Left lung (tissue), 10 donors: Measurements from ENCODE around the gene CHAF1A. TPM values are rescaled to one million over a fixed set of nuclear protein-coding genes. Genes with fewer than 3 reads are reported as not detected.

Experiments used
- ATAC-seq: fragments of 200-7000 bp; cut with Tn5 transposase; one replicate; pipeline ENCODE4 v1.9.1; 2020; ENCODE audit warnings: moderate library complexity
- DNase-seq, 4 donors: peaks; one replicate each; pipeline ENCODE4 v3.0.0-alpha.2; 2013 to 2020
- H3K27ac ChIP-seq, 2 donors: fragments of 200-600 bp; sonication (generic) in 1 of 2; one replicate each; pipeline versions ENCODE4 v1.5.0 to v1.8.0; 2020 to 2021
- H3K27me3 ChIP-seq, 2 donors: fragments of 200-600 bp; sonication (generic) in 1 of 2; one replicate each; pipeline versions ENCODE4 v1.5.0 to v1.8.0; 2020 to 2021
- H3K36me3 ChIP-seq, 2 donors: fragments of 200-600 bp; sonication (generic) in 1 of 2; one replicate each; pipeline versions ENCODE4 v1.5.0 to v1.8.0; 2020 to 2021
- H3K4me1 ChIP-seq, 2 donors: fragments of 200-600 bp; one replicate each; pipeline ENCODE4 v1.8.0; 2021
- H3K4me3 ChIP-seq, 2 donors: fragments of 200-600 bp; sonication (generic) in 1 of 2; one replicate each; pipeline versions ENCODE4 v1.5.0 to v1.8.0; 2020 to 2021; ENCODE audit warnings: mild to moderate bottlenecking in 1 of 2
- H3K9me3 ChIP-seq, 2 donors: fragments of 200-600 bp; sonication (generic) in 1 of 2; one replicate each; pipeline versions ENCODE4 v1.5.0 to v1.8.0; 2020 to 2021
- CTCF ChIP-seq, 2 donors: fragments of 200-600 bp; sonication (generic) in 1 of 2; IDR thresholded peaks; one replicate each; pipeline versions ENCODE4 v1.5.0 to v1.8.0; 2021; ENCODE audit warnings: antibody characterized with exemption in 2 of 2
- intact Hi-C, 2 donors: fragments of 100-400 bp; cut with DNase I; formaldehyde crosslinking; loops; one replicate each; pipeline versions ENCODE4 v1.11.2 to v1.14.2; 2022
- polyA plus RNA-seq, 6 donors: library from polyadenylated mRNA; unstranded; fragments of 120-200 nt; gene quantifications; one replicate each; pipeline ENCODE4 v1.2.1, GENCODE V29; 2013; ENCODE audit not compliant: insufficient read length in 6 of 6
- total RNA-seq, 2 donors: library from RNA; stranded (reverse); fragmentation: NEBNext Ultra II Directional; extraction: Animal tissue kit (Norgen Biotek cat#: 25700); gene quantifications; one replicate each; pipeline ENCODE4 v1.2.1, GENCODE V29; 2021
- donor health status: DM: no; HTN: yes; CAD: no.
- donor health status: DM: no; HTN: no; CAD: no.

CHAF1A gene
- total and polyA plus RNA-seq, 8 donors, result 15.6 to 29.3 (median 24.3) TPM

- H3K27ac ChIP-seq, result peak overlapping the region in 1 of 2 donors; percentile 13
- no peak for TF ChIP-seq CTCF (IDR thresholded peaks at IDR 0.05)
- intact Hi-C loops, result no loop called here
- no peaks in the 10 kb centered on the region for H3K27me3 ChIP-seq
- H3K4me1 ChIP-seq, result no peaks in the 10 kb centered on the region
- ATAC-seq (peak; percentile 15), DNase-seq (peak in 1 of 4 donors; percentile 19)
- H3K4me3 ChIP-seq, result no peak overlapping the region
- no peaks in the 10 kb centered on the region for H3K9me3 ChIP-seq
- peaks cover 0 to 21% of the 10 kb centered on the region in 2 donors for H3K36me3 ChIP-seq
Measured at GRCh38 chr19:4415352-4415751, 12.9 kb downstream of the CHAF1A start.

- no peaks in the 10 kb centered on the region for H3K4me1 ChIP-seq
- no peak for DNase-seq
- H3K27me3 ChIP-seq, result no peaks in the 10 kb centered on the region
- no peaks in the 10 kb centered on the region for H3K9me3 ChIP-seq
- ATAC-seq, result no peak
- peaks cover 0 to 16% of the 10 kb centered on the region in 2 donors for H3K36me3 ChIP-seq
- no peak for TF ChIP-seq CTCF (IDR thresholded peaks at IDR 0.05)
- intact Hi-C loops, result no loop called here
- H3K4me3 ChIP-seq, result no peak overlapping the region
- H3K27ac ChIP-seq, result no peak overlapping the region
Measured at GRCh38 chr19:4416268-4416667, 13.8 kb downstream of the CHAF1A start.

GRCh38 chr19:4423416-4424126 is 21.1 kb downstream of the CHAF1A start:
- TF ChIP-seq CTCF (IDR thresholded peaks at IDR 0.05), result no peak
- Histone ChIP-seq H3K4me1 (no peaks in the 10 kb centered on the region), H3K4me3 (no peak overlapping the region), H3K9me3 (no peaks in the 10 kb centered on the region), H3K27ac (no peak overlapping the region), H3K27me3 (no peaks in the 10 kb centered on the region), H3K36me3 (peaks cover 0 to 29% of the 10 kb centered on the region in 2 donors)
- no peak for ATAC-seq
- intact Hi-C loops, result no loop called here
- DNase-seq, result peak in 1 of 4 donors; percentile 24

- H3K36me3 ChIP-seq, result peaks cover 0 to 49% of the 10 kb centered on the region in 2 donors
- ATAC-seq (peak; percentile 15), DNase-seq (peak in 2 of 4 donors; percentile 20 to 53)
- H3K27ac ChIP-seq, result no peak overlapping the region
- H3K4me1 ChIP-seq, result peaks cover 0 to 7% of the 10 kb centered on the region in 2 donors
- H3K4me3 ChIP-seq, result no peak overlapping the region
- TF ChIP-seq CTCF (IDR thresholded peaks at IDR 0.05), result no peak
- no peaks in the 10 kb centered on the region for H3K27me3 ChIP-seq
- H3K9me3 ChIP-seq, result no peaks in the 10 kb centered on the region
- intact Hi-C loops, result no loop called here
Measured at GRCh38 chr19:4425537-4425936, 23.1 kb downstream of the CHAF1A start.

- DNase-seq, result peak in 1 of 4 donors; percentile 69
Measured at GRCh38 chr19:4428326-4428975, 26.0 kb downstream of the CHAF1A start.

More at GRCh38 chr19:4428326-4428975, 26.0 kb downstream of the CHAF1A start:
- intact Hi-C loops, result no loop called here
- no peak overlapping the region for H3K4me3 ChIP-seq
- no peak overlapping the region for H3K27ac ChIP-seq
- ATAC-seq, result no peak
- peaks cover 0 to 28% of the 10 kb centered on the region in 2 donors for H3K4me1 ChIP-seq
- no peaks in the 10 kb centered on the region for H3K9me3 ChIP-seq
- H3K27me3 ChIP-seq, result no peaks in the 10 kb centered on the region
- H3K36me3 ChIP-seq, result peaks cover 0 to 62% of the 10 kb centered on the region in 2 donors
- no peak for TF ChIP-seq CTCF (IDR thresholded peaks at IDR 0.05)
